HCT116 (cell line): ENCODE results near the gene TSPAN5. TPM values are rescaled to one million over a fixed set of nuclear protein-coding genes. Genes with fewer than 3 reads are reported as not detected.

ENCODE experiments used
- ATAC-seq: fragments of 200-7000 bp; cut with Tn5 transposase; 2 replicates; pipeline ENCODE4 v1.9.1; 2020; ENCODE audit warnings: mild to moderate bottlenecking, moderate library complexity
- BruUV-seq: library from RNA; stranded (reverse); fragments of 400-500 nt; replicated peaks from 2 replicates; lab custom pipeline; 2021; lab: Mats Ljungman, UMichigan
- CTCF ChIA-PET: fragments of 300-600 bp; sonication (Branson Sonifier 250); formaldehyde crosslinking; loops from one replicate; lab custom pipeline; 2021; ENCODE audit warnings: antibody characterized with exemption; lab: Charles Lee
- POLR2A ChIA-PET: fragments of 300-600, 350-600 bp; sonication (Branson Sonifier 250); formaldehyde crosslinking; loops from one replicate; lab custom pipeline; 2021; ENCODE audit warnings: antibody characterized with exemption; lab: Charles Lee
- RAD21 ChIA-PET, 2 experiments: fragments of 300-600 bp; sonication (Branson Sonifier 250); formaldehyde crosslinking; loops; one replicate each; lab custom pipeline; 2023; ENCODE audit warnings: low total read pairs in 2 of 2; ENCODE audit not compliant: uncharacterized antibody in 2 of 2, unreplicated experiment in 2 of 2, low non-redundant PET in 1 of 2; lab: Charles Lee
- DNase-seq: peaks from one replicate; pipeline ENCODE4 v3.0.0-alpha.2; 2010; ENCODE audit warnings: low read depth, low spot score
- H2AFZ ChIP-seq: fragments of 200-600 bp; shearing (Covaris generic), sonication (generic); 2 replicates; pipeline ENCODE4 v1.6.1; 2017; ENCODE audit warnings: low read depth, mixed run types, mixed read lengths, antibody characterized with exemption, low read length; ENCODE audit not compliant: poor library complexity, severe bottlenecking
- H3K27ac ChIP-seq: 2 replicates; pipeline ENCODE4 v1.5.1; 2012; ENCODE audit warnings: low read depth, low read length
- H3K27me3 ChIP-seq: fragments of 200-600 bp; sonication (generic); 2 replicates; pipeline ENCODE4 v1.6.1; 2016; ENCODE audit warnings: mixed run types, low read length, mixed read lengths; ENCODE audit not compliant: insufficient read depth
- H3K36me3 ChIP-seq, 2 experiments: fragments of 200-500 bp in 1 of 2; fragments of 200-600 bp in 1 of 2; sonication (Bioruptor generic) in 1 of 2; sonication (generic) in 1 of 2; 2 replicates each; pipeline versions ENCODE4 v1.5.1 to v1.6.1; 2014 to 2016; ENCODE audit warnings: low read length in 2 of 2, inconsistent platforms in 1 of 2, mixed read lengths in 1 of 2, mixed run types in 1 of 2; ENCODE audit not compliant: insufficient read depth in 2 of 2, control insufficient read depth in 1 of 2
- H3K4me1 ChIP-seq, 2 experiments: fragments of 200-600 bp in 1 of 2; sonication (generic) in 1 of 2; 2 replicates each; pipeline versions ENCODE4 v1.5.1 to v1.6.1; 2012 to 2017; ENCODE audit warnings: low read length in 2 of 2, inconsistent platforms in 1 of 2, mild to moderate bottlenecking in 1 of 2, mixed read lengths in 1 of 2, mixed run types in 1 of 2, moderate library complexity in 1 of 2; ENCODE audit not compliant: insufficient read depth in 2 of 2, control insufficient read depth in 1 of 2
- H3K4me2 ChIP-seq: fragments of 200-600 bp; sonication (generic); 2 replicates; pipeline ENCODE4 v1.6.1; 2017; ENCODE audit warnings: mixed run types, low read length, mixed read lengths
- H3K4me3 ChIP-seq, 2 experiments: fragments of 200-600 bp in 1 of 2; sonication (generic) in 1 of 2; replicated peaks in 1 of 2; 2 replicates each; pipeline ENCODE4 v1.5.1; 2011 to 2016; ENCODE audit warnings: low read length in 2 of 2, control low read depth in 1 of 2, low read depth in 1 of 2, mild to moderate bottlenecking in 1 of 2, mixed read lengths in 1 of 2, mixed run types in 1 of 2
- H3K79me2 ChIP-seq: fragments of 200-600 bp; sonication (generic); 2 replicates; pipeline ENCODE4 v1.6.1; 2017; ENCODE audit warnings: mild to moderate bottlenecking, mixed run types, low read length, moderate library complexity, mixed read lengths; ENCODE audit not compliant: insufficient read depth
- H3K9ac ChIP-seq: fragments of 200-600 bp; sonication (generic); 2 replicates; pipeline ENCODE4 v1.6.1; 2016; ENCODE audit warnings: low read length, mixed read lengths
- H3K9me2 ChIP-seq: fragments of 200-600 bp; sonication (generic), shearing (Covaris generic); 2 replicates; pipeline ENCODE4 v1.6.1; 2017; ENCODE audit warnings: mixed run types, mild to moderate bottlenecking, moderate library complexity; ENCODE audit not compliant: insufficient read depth
- H3K9me3 ChIP-seq, 2 experiments: fragments of 200-500 bp in 1 of 2; fragments of 200-600 bp in 1 of 2; sonication (Bioruptor generic) in 1 of 2; sonication (generic) in 1 of 2; 2 replicates each; pipeline ENCODE4 v1.6.1; 2014 to 2017; ENCODE audit warnings: low read length in 2 of 2, mixed read lengths in 2 of 2, inconsistent platforms in 1 of 2, low read depth in 1 of 2, mild to moderate bottlenecking in 1 of 2, mixed run types in 1 of 2, moderate library complexity in 1 of 2; ENCODE audit not compliant: control insufficient read depth in 1 of 2, insufficient read depth in 1 of 2
- H4K20me1 ChIP-seq: fragments of 200-600 bp; sonication (generic), shearing (Covaris generic); 2 replicates; pipeline ENCODE4 v1.6.1; 2017; ENCODE audit warnings: mixed run types, mild to moderate bottlenecking, moderate library complexity; ENCODE audit not compliant: insufficient read depth
- CBX3 ChIP-seq: IDR thresholded peaks from 2 replicates; pipeline ENCODE4 v1.6.1; 2012; ENCODE audit warnings: low read depth
- CEBPB ChIP-seq: IDR thresholded peaks from 2 replicates; pipeline ENCODE4 v1.6.1; 2012; ENCODE audit warnings: low read depth
- EZH2 ChIP-seq: fragments of 200-600 bp; sonication (generic); IDR thresholded peaks from 2 replicates; pipeline ENCODE4 v1.6.1; 2017; ENCODE audit warnings: antibody characterized with exemption, mixed run types
- EZH2phosphoT487 ChIP-seq: fragments of 200-600 bp; IDR thresholded peaks from 2 replicates; pipeline ENCODE4 v1.6.1; 2018; ENCODE audit warnings: antibody characterized with exemption, borderline replicate concordance
- FOSL1 ChIP-seq: IDR thresholded peaks from 2 replicates; pipeline ENCODE4 v1.6.1; 2012; ENCODE audit warnings: low read depth
- POLR2A ChIP-seq: IDR thresholded peaks from 2 replicates; pipeline ENCODE4 v1.7.0; 2011; ENCODE audit warnings: borderline replicate concordance; ENCODE audit not compliant: insufficient read depth, insufficient read length; ENCODE audit errors: extremely low read depth
- POLR2AphosphoS5 ChIP-seq: IDR thresholded peaks from 2 replicates; pipeline ENCODE4 v1.6.1; 2011; ENCODE audit warnings: mild to moderate bottlenecking, low read depth, low read length, moderate library complexity
- RAD21 ChIP-seq: IDR thresholded peaks from 2 replicates; pipeline ENCODE4 v1.6.1; 2012; ENCODE audit warnings: low read depth, mild to moderate bottlenecking
- SIN3A ChIP-seq: IDR thresholded peaks from 2 replicates; pipeline ENCODE4 v1.6.1; 2012; ENCODE audit warnings: low read depth
- SP1 ChIP-seq: IDR thresholded peaks from 2 replicates; pipeline ENCODE4 v1.6.1; 2012; ENCODE audit warnings: low read depth
- SRF ChIP-seq: IDR thresholded peaks from 2 replicates; pipeline ENCODE4 v1.6.1; 2012; ENCODE audit warnings: low read depth
- YY1 ChIP-seq: IDR thresholded peaks from 2 replicates; pipeline ENCODE4 v1.6.1; 2011; ENCODE audit warnings: low read length, low read depth, moderate library complexity, mild to moderate bottlenecking; ENCODE audit not compliant: insufficient replicate concordance; ENCODE audit errors: extremely low read depth
- ZNF274 ChIP-seq: fragments of 200-500 bp; sonication (Bioruptor generic); IDR thresholded peaks from 2 replicates; pipeline ENCODE4 v1.6.1; 2014; ENCODE audit warnings: mild to moderate bottlenecking, low read depth, low read length, inconsistent platforms
- intact Hi-C: fragments of 100-400 bp; cut with micrococcal nuclease; formaldehyde crosslinking; loops from 2 replicates; pipeline ENCODE4 v1.10.0; 2022
- total RNA-seq: library from RNA; stranded (reverse); gene quantifications from one replicate; pipeline ENCODE4 v1.2.1, GENCODE V29; 2021; ENCODE audit not compliant: unreplicated experiment
- TF ChIP-seq, protein P1 (sequence below): IDR thresholded peaks from 2 replicates; pipeline ENCODE4 v1.6.1; 2012
- TF ChIP-seq, protein P2 (sequence below), 3 experiments: fragments of 200-600 bp in 1 of 3; sonication (generic) in 1 of 3; IDR thresholded peaks in 2 of 3; conservative IDR thresholded peaks in 1 of 3; 2 replicates each; pipeline ENCODE4 v1.5.1; 2012 to 2017; ENCODE audit warnings: low read depth in 2 of 3, low read length in 2 of 3, antibody characterized with exemption in 1 of 3, borderline replicate concordance in 1 of 3, control low read depth in 1 of 3, mild to moderate bottlenecking in 1 of 3, mixed read lengths in 1 of 3, mixed run types in 1 of 3, moderate library complexity in 1 of 3; ENCODE audit not compliant: insufficient read depth in 1 of 3

TSPAN5 gene
- total RNA-seq, 1 experiment from 2014 or later = 56.8 TPM

GRCh38 chr4:98470831-98471230 lies 187.6 kb downstream of the TSPAN5 start:
- RAD21 ChIA-PET = no interaction called here
- Histone ChIP-seq H3K9me3 (no peaks in the 10 kb centered on the region), H4K20me1 (no peaks in the 10 kb centered on the region), H3K36me3 (peaks cover 9 to 26% of the 10 kb centered on the region in 2 experiments; a peak in 3 of 4 replicates), H3K4me1 (peaks cover 0 to 21% of the 10 kb centered on the region in 2 experiments; a peak in 2 of 4 replicates), H3K27ac (no peak overlapping the region), H3K4me3 (no peak overlapping the region), H3K9me2 (no peaks in the 10 kb centered on the region), H3K79me2 (no peaks in the 10 kb centered on the region), H2AFZ (no peak overlapping the region), H3K27me3 (no peaks in the 10 kb centered on the region), H3K4me2 (no peak overlapping the region), H3K9ac (no peak overlapping the region)
- DNase-seq (no peak), ATAC-seq (no peak)
- CTCF ChIA-PET = no interaction called here
- TF ChIP-seq SP1 = no peak
- TF ChIP-seq CEBPB = no peak
- TF ChIP-seq SIN3A = no peak
- TF ChIP-seq FOSL1 = no peak
- no peak for TF ChIP-seq EZH2
- TF ChIP-seq POLR2AphosphoS5 = no peak
- TF ChIP-seq RAD21 = no peak
- BruUV-seq = no TSS peak
- intact Hi-C loops = no loop called here
- POLR2A ChIA-PET = no interaction called here

DNA sequence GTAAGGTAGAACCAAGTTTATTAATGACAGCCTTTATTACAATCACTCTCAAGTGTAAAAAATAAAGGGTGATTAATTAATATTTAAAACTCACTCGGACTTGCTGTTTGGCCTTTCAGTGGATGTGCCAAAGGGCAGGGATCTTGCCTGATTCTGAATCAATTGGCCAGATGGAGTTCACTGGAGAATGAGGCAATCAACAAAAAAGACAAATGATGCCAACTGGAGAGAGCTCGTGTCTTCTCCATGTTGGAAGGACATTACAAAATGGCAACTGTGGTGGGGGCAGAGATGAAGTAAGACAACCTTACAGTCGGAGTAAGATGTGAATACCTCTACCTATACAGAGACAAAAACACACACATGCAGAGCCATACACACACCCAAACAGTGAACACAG lies 188.0 kb downstream of the TSPAN5 start:
- intact Hi-C loops = no loop called here
- H3K4me1 ChIP-seq = peaks cover 0 to 21% of the 10 kb centered on the region in 2 experiments; a peak in 2 of 4 replicates
- ChIA-PET POLR2A (no interaction called here), RAD21 (no interaction called here), CTCF (no interaction called here)
- TF ChIP-seq YY1 (no peak), SRF (no peak), CBX3 (no peak), SP1 (no peak), EZH2phosphoT487 (no peak), ZNF274 (no peak), POLR2A (no peak)
- TF ChIP-seq, protein P1, sequence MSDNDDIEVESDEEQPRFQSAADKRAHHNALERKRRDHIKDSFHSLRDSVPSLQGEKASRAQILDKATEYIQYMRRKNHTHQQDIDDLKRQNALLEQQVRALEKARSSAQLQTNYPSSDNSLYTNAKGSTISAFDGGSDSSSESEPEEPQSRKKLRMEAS = no peak
- TF ChIP-seq, protein P2, sequence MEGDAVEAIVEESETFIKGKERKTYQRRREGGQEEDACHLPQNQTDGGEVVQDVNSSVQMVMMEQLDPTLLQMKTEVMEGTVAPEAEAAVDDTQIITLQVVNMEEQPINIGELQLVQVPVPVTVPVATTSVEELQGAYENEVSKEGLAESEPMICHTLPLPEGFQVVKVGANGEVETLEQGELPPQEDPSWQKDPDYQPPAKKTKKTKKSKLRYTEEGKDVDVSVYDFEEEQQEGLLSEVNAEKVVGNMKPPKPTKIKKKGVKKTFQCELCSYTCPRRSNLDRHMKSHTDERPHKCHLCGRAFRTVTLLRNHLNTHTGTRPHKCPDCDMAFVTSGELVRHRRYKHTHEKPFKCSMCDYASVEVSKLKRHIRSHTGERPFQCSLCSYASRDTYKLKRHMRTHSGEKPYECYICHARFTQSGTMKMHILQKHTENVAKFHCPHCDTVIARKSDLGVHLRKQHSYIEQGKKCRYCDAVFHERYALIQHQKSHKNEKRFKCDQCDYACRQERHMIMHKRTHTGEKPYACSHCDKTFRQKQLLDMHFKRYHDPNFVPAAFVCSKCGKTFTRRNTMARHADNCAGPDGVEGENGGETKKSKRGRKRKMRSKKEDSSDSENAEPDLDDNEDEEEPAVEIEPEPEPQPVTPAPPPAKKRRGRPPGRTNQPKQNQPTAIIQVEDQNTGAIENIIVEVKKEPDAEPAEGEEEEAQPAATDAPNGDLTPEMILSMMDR (IDR thresholded peaks at IDR 0.05 in 2 of 3, conservative IDR thresholded peaks at IDR 0.05 in 1 of 3; ENCODE audit: borderline replicate concordance in 1 of 3, insufficient read depth in 1 of 3, low read depth in 2 of 3, low read length in 2 of 3) = no peak
- H3K9ac ChIP-seq = no peak overlapping the region
- H3K79me2 ChIP-seq = no peaks in the 10 kb centered on the region
- DNase-seq (no peak), ATAC-seq (no peak)
- H3K4me3 ChIP-seq = no peak overlapping the region
- peaks cover 9 to 25% of the 10 kb centered on the region in 2 experiments; a peak in 3 of 4 replicates for H3K36me3 ChIP-seq
- no peak overlapping the region for H3K27ac ChIP-seq
- H3K9me2 ChIP-seq = no peaks in the 10 kb centered on the region
- no TSS peak for BruUV-seq
- no peak overlapping the region for H2AFZ ChIP-seq
- H4K20me1 ChIP-seq = no peaks in the 10 kb centered on the region
- no peak overlapping the region for H3K4me2 ChIP-seq
- H3K27me3 ChIP-seq = no peaks in the 10 kb centered on the region
- no peaks in the 10 kb centered on the region for H3K9me3 ChIP-seq
